GM21529 (cell line): ENCODE data around the gene BANK1.
A peak's percentile ranks its signal among the peaks of the same experiment; 100 is the strongest.

Source experiments
- ATAC-seq: cut with Tn5 transposase; IDR thresholded peaks from one replicate; pipeline ENCODE4 v1.9.1; 2021; ENCODE audit not compliant: unreplicated experiment

Gene BANK1, protein sequence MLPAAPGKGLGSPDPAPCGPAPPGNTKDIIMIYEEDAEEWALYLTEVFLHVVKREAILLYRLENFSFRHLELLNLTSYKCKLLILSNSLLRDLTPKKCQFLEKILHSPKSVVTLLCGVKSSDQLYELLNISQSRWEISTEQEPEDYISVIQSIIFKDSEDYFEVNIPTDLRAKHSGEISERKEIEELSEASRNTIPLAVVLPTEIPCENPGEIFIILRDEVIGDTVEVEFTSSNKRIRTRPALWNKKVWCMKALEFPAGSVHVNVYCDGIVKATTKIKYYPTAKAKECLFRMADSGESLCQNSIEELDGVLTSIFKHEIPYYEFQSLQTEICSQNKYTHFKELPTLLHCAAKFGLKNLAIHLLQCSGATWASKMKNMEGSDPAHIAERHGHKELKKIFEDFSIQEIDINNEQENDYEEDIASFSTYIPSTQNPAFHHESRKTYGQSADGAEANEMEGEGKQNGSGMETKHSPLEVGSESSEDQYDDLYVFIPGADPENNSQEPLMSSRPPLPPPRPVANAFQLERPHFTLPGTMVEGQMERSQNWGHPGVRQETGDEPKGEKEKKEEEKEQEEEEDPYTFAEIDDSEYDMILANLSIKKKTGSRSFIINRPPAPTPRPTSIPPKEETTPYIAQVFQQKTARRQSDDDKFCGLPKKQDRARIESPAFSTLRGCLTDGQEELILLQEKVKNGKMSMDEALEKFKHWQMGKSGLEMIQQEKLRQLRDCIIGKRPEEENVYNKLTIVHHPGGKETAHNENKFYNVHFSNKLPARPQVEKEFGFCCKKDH

DNA sequence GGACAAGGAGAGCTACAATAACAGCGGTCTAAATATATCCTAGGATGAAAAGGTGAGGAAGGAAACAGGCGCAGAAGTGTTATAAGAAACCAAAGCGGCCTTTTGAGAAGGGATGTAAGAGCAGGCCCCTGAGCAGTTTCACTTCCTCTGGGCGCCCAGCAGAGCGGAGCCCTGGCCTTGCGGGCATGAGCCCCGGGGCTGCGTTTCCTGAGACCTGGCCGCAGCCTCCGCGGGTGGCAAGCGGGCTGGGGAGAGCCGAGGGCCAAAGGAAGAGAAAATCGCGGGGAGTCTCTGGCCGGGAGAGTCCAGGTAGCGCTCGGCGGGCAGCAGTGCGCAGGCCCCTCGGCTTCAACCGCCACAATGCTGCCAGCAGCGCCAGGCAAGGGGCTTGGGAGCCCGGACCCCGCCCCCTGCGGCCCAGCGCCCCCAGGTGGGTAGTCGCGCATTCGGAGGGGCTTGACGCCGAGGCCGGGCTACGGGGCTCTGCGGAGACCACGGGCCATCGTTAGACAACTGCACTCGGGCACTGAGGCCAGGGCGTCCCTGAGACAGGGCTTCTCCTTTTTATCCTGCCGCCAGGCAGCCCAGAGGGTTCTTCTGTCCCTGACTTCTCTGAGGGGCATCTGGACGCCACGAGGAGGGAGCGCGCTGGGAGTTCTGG, at the start of gene BANK1:
TSS of gene BANK1 (plus strand) at position 210 of the 661 bp plus-strand sequence. CDS start at position 361, 151 bp downstream.
- ATAC-seq: peak; percentile 100

DNA sequence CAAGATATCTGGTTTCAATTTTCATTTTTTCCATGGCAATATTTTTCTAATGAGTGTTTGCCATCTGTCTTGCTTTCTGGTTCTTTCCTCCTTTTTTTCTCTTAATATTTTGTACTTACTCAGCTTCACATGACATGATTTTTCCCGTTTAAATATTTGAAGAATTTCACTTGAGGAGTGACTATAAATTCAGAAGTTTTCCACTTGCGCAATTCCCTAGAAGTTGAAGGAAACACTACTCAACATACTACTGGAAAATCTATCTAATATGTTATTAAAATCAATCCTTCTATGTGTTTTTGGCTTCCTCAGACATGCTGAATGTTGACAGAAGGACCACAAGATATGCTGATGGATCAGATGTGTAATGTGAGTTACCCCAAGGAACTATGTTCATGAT, 36.8 kb upstream of the BANK1 start:
- ATAC-seq: no peak

DNA sequence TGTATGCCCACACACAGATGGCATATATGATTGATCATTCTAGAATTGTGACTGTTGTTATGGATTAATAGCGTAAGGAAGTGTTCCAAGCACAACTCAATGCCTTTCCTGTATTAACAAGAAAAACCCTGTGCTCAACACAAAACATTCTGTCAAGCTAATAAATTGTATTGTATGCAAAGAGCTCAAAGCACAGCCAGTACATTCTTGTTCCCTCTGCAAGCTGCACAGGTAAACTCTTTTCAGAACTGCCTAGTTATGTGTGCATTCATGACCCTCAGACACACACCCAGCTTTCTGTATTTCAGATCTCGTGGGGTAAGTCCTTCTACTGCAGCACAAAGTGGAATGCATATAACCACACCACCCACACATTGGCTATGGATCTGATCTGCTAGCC, 34.3 kb upstream of the BANK1 start:
- no peak for ATAC-seq

DNA sequence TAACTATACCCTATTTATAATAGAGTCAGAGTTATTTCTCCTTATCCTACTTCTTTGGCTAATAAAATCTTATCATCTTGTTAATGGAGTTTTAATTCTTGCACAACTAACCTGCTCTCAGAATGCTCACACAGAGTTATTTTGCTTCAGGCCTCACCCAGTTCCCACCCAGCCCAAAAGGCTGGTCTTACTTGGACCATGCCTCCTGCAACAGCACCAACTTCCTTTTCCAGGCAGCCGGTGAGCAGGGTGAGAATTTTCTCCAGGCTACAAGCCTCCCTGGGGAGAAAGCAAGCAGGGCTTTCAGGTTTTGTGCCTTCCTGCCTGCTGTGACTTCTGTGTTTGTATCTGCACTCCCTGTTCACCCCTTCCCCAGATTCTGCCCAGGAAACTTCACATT, 29.1 kb upstream of the BANK1 start:
- ATAC-seq: no peak

DNA sequence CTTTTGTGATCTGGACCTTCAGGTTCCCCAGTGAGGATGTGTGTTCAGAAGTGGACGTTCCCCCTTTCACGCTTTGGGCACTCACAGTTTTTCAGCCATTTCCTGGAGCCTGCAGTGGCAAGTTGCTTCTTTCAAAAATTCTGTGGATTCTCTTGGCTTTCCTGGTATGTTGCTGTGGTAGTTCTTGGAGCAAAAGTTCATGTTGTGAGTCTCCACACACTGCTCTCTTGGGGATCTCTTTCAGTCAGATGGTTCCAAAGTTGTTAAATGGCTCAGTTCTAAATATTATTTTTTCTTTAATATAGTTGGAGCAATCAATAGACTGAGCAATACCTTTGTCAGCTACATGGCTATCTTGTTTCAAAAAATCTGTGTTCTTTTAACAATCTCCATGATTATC, 28.5 kb upstream of the BANK1 start:
- ATAC-seq: no peak

DNA sequence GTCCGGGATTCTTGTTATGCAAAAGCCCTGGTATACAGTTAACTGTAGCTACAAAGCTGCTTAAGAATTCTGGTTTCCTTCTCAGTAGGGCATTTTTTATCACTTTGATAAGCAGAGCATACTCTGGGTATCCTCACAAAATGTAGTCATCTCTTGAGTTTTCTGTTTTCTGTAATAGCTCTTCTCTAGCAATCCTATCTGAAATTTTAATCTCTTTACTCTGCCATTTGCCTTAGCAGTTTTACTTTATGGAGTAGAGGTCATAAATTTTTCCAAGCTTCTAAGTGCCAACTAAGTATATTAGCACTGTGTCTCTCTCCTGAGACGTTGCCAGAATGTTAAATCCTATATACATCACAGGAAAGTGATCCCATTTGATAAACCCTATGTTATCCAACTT, 28.0 kb upstream of the BANK1 start:
- ATAC-seq: no peak

DNA sequence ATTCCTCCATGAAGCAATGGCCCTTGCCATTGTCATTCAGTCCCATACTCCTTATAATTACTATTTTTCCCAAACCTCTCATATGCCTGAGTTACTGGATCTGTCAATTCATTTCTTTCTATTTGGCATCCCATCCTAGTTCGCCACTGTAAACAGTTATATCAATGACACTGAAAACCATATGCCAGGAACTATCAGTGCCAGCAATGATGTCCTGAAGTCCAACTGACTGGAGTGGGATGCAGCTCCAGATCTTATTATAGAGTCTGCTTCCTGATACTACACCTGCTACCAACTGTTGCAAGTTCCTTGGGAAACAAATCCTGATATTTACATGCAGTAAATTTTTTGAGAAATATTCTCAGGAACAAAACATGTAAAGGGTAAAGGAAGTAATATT, 27.0 kb upstream of the BANK1 start:
- no peak for ATAC-seq

DNA sequence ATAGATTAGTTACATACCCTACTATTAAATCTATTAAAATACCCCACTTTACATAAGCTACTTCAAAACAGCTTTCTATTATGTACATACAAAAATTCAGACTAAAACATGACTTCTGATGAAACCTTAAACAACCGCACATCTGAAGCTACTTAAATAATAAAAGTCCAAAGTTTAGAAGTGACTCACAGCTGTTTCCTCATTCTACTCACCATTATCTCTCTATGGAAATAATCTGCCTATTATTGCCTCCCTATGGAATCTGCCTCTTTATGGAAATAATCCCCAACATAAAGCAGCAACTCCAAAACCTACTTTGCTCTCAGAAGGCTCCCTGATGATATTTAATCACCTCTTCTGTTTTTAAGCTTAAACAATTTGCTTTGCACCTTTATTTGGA, 15.7 kb upstream of the BANK1 start:
- no peak for ATAC-seq

DNA sequence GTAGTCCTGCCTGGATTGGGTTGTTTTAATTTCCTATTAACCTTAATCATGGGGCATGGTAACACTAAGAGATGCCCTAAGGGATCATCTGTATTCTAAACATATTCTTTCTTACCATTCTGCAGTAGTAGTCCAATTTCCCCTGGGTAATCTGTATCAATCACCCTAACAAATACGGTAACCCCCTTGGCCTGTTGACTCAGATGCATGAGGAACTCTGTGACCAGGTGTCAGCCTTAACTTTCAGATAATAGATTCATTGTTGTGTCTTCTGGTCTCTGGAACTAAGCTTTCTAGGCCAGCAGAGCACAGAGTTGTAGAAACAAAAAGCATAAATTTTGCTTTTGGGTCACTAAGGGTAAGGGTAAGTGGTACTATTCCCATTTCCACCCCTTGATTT, 13.1 kb upstream of the BANK1 start:
- ATAC-seq: no peak

DNA sequence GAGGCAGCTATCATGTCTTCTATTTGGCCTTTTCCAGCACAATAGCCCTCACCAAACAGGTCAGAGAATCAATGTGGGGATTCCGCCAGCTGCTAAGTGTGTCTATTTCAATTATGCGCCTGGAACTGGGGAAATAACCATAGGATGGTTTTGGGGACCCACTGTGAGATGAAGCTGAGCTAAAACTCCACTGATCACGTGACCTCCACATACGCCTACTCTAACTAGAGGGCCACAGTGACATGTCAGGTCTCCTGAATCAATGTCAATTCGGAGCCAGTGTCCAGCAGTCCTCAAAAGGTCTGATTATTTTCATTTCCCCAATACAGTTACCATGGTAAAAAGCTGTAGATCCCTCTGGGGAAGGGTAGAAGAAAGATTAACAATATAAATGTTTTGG, 10.2 kb upstream of the BANK1 start:
- ATAC-seq: no peak

DNA sequence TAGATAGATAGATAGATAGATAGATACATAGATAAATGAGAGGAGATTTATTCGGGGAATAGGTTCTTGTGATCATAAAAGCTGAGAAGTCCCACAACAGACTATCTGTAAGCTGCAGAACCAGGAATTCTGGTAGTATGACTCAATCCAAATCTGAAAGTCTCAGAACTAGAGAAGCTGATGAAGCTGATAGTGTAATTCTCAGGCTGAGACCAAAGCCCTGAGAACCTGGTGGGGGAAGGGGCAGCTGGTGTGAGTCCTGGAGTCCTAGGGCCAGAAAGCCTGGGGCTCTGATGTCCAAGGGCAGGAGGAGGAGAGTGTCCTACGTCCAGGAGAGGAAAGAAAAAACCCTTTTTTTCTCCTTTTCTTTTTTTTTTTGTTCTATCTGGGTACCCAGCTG, 8.0 kb upstream of the BANK1 start:
- ATAC-seq: peak; percentile 45

DNA sequence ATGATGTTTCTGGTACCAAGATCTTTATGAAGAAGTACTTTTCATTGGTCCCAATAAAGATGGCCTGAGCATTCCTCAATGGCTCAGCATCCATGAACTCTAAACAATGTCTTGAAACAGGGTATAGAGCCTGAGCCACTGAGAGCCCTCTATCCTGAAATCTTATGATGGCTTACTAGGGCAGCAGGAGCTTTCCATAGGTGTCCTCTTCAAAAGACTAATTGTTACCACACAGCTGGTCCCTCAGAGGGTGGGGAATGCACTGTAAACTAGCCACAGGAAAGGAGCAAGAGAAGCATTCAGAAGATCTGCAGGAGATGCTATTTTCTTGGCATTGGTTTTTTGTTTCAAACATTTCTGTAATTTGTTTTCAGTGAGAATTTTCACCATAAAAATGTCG, 5.6 kb upstream of the BANK1 start:
- no peak for ATAC-seq

DNA sequence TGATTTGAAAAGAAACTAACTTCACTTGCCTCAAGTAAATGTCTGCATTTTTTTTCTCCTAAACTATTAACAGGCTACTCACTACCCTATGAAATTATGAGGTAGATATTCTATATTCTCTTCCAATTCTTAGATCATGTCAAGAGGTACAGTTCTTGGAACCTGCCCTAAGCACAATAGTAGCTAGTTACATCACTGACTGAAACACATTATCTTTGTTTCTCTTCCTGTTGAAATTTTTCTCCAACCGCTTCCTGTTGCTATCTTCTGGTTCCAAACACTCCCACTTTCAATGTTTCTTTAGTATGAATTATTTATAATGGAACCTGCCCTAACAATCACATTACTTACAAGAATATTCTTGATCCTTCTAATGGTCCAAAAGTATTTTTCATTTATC, 5.0 kb upstream of the BANK1 start:
- ATAC-seq: no peak

DNA sequence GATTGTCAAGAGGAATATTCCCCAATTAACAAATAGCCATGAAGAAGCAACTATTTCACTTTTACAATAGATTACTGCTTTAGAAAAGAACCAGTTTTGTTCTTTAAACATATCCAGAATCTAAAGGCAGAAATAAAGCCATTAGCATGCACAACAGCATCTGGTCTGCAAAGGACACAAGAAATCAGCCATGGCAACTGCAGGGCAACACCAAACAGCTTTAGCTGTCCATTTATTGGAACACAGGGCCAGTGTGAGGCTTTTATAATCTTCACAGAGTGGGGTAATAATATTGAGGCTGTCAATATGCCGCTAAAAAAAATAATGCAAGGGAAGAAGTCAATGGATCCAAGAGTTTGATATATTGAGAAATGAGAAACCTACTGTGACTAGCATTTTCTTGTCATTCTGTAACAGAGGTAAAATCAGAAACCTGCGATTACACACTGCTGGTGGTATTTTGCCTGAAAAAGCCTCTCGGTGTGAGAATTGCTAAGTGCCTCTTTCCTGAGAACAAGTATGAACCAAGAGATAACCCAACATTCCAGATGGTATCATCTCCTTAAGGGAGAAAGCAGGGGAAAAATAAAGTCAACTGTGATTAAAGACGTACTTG, 2.7 kb upstream of the BANK1 start:
- no peak for ATAC-seq

DNA sequence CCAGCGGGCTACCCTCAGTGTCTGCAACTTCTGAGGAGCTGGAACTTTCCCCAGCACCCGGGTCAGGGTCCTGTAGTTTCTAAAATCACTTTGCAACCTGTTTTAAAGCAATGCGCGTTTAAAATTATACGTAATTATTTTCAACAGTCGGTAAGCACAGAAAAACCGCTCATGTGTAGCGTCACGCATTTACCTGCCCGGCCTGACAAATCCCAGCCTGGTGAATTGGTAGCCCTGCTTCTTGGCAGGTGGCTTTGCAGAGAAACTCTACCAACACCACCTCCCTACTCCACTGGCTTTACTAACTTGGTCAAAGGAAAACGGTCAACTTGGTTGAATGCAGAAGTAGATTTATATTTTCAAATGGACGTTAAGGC, 640 bp downstream of the BANK1 start:
- ATAC-seq: peak; percentile 2

DNA sequence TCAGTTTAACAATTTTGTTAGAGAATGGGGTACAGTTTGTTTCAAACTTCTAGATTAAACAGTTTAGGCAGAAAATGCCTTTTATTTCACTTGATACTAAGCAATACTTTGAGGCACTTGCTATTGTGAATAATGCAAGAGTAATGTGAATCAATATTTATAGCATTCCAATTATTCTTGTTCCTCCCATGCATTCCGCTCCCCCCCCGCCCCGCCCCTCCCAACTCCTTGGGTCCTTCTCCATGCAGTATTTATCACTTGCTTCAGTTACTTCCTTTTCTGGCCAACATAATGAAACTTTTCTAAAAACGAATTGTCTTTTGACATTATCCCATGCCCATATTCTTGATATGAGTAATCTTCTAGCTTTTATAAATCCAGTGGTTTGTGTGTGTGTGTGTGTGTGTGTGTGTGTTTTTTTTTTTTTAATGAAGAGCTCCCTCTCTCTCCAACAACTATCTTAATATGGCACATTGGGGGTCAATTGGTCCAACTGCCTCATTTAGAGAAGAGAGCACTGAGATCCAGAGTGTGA, 1.6 kb downstream of the BANK1 start:
- no peak for ATAC-seq

DNA sequence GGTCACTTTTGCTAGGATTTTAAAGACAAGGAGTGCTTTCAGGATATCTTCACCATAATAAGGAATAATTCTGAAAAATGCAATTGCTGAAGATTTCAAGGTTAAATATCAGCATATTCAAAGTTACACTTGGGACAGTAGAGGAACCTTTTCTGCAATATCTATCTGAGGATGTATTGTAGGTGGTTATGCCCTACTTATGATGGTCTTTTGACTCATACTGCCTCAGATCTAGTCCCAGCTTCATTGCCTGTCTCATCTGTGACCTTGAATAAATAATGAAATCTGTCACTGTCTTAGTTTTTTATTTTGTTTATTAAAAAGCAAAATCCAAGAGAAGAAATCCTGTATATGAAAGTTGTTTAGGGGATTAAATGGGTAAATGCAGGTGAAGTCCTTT, 2.9 kb downstream of the BANK1 start:
- ATAC-seq: no peak

DNA sequence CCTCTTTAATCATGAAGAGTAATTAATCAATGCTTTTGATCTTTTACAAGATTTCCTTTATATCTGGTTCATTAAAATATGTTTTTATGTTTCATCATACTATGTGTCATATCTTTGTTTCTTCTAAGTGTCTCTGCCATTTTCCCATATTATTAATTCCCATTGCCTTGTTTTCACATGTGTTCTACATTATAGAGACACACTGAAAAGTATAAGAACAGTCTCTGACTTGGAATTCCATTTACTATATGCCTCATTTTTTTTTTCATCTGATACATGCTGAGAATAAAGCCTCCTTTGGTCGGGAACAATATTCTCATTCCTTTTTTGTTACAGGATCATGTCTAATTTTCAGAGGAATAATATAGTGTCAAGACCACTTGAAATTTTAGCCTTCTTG, 4.3 kb downstream of the BANK1 start:
- no peak for ATAC-seq

DNA sequence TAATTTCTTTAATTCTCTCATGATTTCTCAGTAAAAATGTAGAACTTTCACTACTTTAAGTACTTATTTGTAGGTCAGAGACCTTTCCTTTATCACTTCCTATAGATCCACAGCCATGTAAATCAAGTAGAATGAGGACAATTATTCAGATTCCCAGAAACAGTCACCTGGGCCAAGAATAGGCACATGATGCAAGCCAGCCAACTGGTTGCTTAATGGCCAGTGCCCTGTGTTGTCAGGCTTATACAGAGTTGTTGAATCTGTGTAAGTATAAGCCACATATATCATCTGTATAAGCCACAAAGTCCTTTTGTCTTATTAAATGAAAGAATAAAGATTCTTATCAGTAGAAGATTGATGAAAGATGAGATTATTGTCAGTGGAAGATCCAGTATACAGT, 5.2 kb downstream of the BANK1 start:
- no peak for ATAC-seq

DNA sequence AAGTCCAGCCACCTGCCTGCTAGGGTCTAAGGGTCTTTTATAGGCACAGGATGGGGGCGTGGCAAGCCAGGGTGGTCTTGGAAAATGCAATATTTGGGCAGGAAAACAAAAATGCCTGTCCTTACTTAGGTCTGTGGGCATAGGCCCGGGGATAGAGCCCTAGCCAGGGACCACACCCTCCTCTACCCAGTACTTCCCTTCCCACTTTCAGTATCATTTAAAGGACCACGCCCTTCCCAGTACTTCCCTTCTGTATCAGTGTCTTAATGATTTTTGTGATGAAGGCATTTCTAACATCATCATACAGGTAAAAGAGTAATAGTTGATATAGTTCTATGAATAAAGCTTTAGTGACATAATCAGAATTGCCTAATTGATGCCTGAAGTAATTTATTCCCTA, 11.4 kb downstream of the BANK1 start:
- no peak for ATAC-seq

DNA sequence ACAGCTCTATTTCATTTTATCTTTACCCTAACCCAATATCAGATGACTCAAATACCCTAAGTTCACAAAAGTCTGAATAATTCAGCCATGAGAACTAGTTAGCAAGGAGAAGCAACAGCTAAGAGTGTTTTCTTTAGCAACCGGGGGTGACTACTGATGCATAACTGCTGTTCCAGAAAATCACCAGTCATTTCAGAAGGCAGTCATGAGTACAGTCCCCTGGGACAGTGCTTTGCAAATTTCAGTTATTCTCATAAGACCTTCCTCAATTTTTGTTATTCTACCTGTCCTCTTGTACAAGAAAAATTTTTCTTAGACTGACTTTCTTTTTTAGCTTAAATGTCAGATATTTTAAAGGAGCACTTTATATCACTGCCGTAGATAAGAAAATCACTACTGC, 16.4 kb downstream of the BANK1 start:
- peak; percentile 98 for ATAC-seq
